HUDEP-2 (cell line): ENCODE data around the gene PIK3C2G.

Source experiments
- DNase-seq, 76 experiments: peaks; one replicate each; lab custom pipeline; 2025; ENCODE audit not compliant: unreplicated experiment in 76 of 76; lab: John Stamatoyannopoulos, UW

PIK3C2G gene

DNA sequence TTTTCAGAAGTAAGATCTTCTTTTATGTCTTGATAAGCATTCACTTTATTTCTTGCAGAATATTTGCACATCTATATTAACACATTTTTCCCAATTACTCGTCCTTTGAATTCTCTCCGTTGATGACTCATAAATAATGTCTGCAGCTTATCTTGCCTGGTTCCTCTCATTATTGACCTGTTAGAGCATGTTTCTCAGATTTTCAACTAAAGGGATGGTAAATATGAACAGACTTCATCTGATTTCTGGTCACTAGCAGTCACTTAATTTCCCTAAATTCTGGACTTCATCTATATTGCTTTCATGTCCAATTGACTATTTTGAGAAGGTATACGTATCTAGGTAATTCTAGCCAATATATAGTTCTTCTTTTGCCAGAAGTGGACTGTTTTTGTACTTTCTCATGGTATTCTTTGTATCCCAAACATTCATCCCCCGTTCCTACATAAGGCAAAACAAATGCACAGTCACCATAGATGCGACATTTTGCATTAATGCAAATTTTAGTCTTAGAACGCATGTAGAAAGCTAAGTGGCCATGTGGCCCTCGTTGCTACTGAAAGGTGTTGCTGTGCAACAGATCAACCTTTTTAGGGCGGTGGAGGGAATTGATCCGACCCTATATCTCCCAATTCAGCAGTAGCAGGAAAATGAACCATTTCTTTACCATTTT is 6.2 kb downstream of the PIK3C2G start:
- DNase-seq = no peak

DNA sequence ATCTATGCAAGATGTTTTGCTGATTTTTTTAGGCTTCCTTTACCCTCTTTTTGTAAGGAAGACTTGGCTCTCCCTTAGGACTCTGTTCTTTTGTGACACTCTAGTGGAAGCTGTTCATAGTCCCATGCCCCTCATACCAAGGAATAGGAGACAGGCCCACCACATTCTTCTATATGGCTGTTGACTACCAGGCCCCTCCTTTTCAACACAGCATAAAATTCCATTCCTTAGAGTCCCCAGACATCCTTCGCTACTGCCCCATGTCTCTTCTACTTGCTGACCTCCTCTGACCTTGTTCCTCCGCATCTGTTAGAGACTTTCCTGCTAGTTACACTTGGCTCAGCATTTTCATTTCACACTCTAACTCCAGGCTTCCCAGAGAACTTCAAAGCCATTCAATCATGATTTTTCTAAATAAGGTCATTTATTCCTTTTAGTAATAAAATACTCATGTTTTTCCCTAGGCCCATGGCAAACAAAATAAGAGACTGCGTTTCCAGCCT is 9.7 kb downstream of the PIK3C2G start:
- DNase-seq = no peak

DNA sequence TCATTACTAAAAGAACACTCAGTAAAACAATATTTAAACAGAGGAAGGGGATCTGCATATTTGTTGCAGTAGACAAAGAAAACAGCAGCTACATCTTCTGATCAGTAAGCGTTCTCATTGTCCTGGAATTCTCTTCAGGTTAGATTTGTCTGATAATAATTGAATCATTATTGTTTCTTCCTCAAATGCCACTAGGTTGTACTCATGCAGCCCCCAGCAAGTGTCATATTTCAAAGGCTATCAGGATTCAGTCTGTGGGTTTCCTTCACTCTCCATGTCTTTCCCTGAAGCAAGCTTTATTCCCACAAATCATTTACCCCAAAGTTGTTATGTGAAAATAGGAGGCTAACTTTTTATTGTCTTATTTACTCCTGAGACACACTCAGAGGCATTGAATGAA is 14.7 kb downstream of the PIK3C2G start:
- DNase-seq = no peak

DNA sequence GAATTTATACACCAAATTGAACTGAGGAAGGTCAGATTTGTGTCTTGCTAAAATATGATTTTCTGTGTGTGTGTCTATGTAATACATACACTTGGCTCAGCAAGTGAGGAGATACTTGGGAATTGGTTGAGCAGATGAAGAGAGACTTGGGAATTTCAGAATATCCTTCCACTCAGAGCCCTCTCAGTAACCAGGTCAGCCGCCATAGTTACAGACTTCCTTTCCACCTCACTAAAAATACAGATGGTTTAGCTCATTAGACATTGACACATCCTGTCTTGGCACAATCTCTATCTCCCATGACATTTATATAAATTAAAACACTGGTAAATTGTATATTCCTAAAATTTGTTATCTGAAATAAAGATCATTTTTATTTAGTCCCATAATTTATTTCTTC is 15.9 kb downstream of the PIK3C2G start:
- DNase-seq = no peak

DNA sequence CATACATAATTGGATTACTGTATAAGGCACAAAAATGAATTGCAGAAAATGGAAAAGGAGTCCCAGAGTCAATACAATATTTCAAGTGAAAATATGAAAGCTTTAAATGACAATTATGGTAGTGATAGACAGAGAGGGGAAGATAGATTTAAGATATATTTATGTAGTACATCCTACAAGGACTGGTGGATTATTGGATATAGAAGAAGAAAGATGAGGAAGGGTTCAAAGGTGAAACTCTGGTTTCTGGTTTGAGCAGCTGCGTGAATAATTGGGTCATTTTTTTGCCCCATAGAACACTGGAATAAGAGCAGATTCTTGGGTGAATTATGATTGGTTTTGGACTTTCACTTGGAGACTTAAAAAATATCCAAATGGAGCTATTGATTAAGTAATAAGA is 19.4 kb downstream of the PIK3C2G start:
- no peak for DNase-seq

DNA sequence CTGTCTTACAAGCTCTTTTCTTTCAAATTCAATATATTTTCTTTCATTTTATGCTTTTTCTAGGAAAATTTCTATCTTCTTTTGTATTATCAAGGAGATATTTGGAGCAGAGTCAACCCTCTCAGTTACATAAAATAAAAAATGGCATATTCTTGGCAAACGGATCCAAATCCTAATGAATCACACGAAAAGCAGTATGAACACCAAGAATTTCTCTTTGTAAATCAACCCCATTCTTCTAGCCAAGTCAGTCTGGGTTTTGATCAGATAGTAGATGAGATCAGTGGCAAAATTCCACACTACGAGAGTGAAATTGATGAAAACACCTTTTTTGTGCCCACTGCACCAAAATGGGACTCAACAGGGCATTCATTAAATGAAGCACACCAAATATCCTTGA is 20.6 kb downstream of the PIK3C2G start:
- DNase-seq = no peak

DNA sequence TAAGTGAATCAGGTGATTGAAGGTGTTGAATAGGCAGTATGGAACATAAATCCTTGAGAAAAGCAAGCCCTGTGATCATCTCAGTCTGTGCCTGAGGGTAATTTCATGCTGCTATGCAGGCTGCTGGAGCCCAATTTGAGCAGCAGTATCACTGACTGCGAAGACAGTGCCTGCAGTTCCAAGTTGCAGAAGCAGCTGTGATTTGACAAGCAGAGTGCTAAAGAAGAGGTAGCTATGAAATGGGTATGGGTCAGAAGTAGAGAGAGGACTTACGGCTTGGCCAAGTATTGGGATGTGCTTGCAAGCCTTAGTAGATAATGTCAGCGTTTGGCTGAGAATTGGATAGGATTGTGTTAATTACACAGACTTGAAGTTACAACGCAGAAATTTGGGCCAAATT is 22.5 kb downstream of the PIK3C2G start:
- DNase-seq = no peak

DNA sequence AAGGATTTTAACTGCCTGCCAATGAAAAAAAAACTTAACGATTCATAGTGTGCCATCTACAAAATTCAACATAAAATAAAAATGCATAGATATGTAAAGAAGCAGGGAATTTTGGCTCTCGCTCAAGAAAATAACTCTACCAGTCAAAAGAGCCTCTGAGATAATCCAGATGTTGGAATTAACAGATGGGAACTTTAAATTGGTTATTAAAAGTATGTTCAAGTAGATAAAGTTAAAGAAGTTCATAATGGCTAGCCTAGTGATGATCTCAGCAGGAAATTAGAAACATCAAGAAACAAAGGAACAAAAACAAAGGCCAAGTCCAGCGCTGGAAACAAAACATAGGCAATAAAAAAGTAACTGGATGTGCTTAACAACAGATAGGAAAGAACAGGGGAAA is 23.1 kb downstream of the PIK3C2G start:
- DNase-seq = no peak

DNA sequence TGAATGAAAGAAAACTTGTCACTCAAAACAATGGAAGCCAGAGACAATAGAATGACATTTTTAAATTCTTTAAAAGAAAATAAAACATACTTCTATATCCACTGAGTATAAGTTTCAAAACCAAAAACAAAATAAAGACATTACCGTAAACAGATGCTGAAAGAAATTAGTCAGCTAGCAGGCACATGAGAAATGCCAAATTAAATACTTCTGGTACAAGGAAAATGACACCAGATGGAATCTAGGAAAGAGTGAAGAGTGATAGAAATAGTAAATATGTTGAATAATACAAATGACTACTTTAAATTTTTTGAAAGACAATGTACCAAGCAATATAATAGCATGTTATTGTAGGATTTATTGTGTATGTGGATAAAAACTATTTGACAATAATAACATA is 23.8 kb downstream of the PIK3C2G start:
- DNase-seq = no peak

DNA sequence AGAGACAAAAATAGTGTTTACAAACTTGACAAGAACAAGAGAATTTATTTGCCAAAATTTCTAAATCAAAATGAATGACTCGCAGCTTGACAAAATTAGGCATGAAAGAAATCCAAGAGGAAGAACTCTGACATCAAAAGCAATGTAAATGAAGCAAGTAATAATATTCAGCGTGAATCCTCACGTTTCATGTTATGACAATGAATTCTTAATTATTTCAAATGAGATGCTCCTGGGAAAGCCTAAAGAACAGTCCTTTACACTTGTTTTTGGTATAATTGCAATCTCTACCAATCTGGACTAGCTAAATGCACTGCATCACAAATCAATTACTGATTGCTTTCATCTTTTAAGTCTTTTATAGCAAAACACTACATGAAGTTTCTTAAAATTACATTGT is 29.1 kb downstream of the PIK3C2G start:
- DNase-seq = no peak

DNA sequence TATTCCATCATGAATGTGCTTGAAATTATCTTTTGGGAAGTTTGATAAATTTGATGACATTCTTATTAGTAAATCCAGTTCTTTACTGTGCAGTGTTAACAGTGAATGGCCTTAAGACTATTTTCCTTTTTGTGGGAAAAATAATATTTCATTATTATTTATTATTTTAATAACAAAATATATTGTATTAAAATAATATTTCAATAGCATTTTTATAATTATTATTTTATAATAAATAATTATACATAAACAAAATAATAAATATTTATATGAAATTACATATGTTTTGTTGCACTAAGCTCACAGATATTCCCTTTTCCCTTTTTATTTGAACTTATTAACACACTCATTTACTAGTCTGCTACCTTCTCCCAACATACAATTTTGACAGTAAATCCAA is 33.6 kb downstream of the PIK3C2G start:
- DNase-seq = no peak

DNA sequence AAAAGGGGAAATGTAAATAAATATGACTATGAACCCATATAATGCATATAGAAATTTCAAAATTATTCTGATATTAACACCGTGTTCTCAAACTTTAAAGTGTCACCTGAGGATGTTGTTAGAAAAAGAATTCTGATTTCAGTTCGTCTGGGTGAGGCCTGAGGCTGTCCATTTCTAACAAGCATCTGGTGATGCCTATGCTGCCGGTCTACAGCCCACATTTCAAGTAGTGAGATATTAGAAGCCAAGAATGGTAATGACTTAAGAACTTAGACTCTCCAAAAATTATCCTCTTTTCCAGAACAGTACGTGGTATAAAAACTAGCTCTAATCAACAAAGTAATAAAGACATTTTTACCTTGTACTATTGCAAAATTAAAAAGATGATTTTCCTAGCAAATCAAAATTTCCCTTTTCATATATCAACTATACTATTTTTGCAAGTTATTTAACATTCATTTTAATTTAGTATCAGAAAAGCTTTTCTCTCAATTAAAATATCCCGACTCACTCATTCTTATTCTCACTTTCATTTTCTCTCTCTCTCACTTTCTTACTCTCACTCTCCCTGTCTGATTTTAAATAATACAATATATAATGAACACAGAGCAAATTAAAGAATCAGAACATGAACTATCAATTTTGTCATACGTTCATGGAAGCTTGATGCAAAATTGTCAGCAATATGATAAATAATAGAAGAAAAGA is 35.0 kb downstream of the PIK3C2G start:
- no peak for DNase-seq

DNA sequence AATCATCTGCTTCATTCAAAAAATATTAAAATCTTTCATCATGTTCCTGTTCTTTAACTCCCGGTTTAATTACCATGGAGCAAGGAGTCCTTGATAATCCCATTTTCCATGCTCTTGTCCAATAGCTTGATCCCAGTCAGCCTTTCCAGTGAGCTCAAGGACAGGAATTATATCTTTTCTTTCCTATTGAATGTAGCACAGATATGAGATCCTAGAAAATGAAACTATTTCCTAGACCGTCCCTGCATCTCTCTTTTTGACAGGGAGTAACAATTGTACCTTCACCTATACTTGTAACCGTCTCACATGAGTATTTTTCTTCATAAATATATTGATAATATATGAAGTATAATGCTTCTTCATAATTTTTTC is 35.6 kb downstream of the PIK3C2G start:
- no peak for DNase-seq

DNA sequence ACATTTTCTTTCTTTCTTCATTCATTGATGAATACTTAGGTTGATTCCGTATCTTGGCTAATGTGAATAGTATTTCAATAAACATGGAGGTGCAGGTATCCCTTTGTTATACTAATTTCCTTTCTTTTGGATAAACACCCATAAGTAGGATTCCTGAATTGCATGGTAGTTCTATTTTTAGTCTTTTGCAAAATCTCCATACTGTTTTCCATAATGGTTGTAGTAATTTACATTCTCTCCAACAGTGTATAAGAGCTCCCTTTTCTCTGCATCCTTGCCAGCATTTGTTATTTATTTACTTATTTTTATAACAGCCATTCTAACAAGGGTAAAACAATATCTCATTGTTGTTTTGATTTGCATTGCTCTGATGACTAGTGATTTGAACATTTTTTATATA is 36.6 kb downstream of the PIK3C2G start:
- no peak for DNase-seq

DNA sequence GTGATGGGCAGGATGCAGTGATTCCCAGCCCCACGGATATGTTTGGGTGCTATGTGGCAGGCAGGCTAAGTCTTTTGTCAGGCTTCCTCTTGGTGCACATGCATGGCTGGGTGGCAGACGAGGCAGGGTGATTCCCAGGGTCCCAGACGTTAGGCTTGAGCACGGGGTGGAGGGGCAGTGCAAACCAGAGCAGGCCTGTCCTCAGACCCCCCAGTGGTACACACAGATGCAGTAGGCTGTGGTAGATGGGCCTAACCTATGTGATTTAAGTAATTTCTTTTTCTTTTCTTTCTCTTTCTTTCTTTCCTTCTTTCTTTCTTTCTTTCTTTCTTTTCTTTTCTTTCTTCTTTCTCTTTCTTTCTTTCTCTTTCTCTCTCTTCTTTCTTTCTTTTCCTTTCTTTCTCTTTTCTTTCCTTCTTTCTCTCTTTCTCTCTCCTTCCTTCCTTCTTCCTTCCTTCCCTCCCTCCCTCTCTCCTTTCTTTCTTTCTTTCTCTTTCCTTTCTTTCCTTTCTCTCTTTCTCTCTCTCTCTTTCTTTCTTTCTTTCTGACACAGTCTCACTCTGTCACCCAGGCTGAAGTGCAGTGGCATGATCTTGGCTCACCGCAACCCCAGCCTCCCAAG is 41.6 kb downstream of the PIK3C2G start:
- no peak for DNase-seq

DNA sequence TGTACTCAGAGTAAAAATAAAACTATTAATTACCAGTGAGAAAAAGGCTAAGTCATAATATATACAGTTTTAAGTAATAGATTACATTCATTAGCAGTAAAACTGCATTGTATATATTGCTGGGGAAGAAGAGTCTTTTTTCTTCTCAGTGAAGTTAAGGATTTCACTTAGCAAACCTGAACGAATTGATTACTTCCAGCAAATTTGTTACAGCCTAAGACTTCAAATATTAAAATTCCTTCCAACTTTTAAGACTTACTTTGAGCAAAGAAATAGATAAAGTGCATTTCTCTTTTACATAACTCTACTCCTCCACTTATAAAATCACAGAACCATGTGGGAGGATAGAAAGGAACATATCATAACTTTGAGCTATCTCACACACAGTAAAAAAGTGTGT is 43.3 kb downstream of the PIK3C2G start:
- no peak for DNase-seq

DNA sequence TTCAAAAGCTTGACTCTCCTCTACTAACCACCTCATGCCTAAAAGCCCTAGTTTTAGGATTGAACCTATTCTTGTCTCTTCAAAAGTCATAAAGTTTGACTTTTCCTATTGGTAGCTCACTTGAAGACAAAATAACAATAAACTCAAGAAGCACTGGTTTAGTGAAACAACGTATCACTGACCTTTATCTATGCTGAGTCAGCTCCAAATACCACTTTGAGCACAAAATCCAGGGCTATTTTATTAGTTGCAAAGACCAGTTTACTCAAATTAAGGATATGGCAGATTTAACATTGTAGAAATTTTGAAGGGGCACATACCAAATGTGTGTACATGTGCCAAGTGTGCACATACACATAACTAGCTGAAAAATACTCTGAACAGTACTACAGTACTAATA is 45.0 kb downstream of the PIK3C2G start:
- no peak for DNase-seq

DNA sequence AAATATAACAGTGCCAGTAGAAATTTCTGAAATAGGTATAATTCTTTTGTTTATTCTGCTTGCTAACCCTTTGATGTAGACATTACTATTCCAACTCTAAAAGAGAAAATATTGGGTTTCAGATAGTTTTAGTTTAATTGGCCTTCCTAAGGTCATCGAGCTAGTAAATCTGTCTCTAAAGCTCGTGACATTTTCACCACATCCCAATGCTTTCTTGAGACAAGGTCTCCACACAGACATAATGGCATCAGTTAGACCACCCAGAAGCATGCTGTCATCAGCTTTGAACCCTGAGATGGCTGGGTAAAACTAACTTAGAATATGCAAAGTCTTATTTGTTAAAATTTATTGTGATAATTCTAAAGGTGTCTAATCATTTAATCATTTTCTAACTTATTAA is 52.0 kb downstream of the PIK3C2G start:
- no peak for DNase-seq

DNA sequence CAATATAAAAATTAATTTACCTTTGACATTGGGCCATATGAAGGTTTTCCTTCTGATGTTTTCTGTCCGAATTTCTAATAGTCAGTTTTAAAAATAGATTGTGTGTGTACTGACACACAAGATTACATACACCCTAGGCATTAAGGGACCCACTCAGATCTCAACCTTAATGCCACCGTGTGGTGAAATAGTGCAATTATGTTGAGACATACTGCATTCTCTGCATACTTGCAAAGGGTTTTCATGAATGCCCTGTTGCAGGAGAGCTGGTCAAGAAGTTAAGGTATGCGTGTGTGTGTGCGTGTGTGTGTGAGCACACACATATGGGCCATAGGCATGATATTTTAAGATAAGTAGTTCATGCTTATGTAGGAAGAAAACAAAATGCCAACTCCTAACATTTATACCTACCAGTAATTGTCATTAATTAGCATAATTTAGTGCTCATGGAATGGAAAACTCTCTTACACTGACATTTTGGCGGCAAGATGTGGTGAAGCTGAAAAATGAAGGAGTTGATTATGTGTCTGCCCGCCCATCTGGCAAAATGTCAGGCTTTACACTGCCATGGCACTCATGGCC is 58.8 kb downstream of the PIK3C2G start:
- DNase-seq = peak in 14 of 76 experiments; percentile 0 to 44 (median 10)

DNA sequence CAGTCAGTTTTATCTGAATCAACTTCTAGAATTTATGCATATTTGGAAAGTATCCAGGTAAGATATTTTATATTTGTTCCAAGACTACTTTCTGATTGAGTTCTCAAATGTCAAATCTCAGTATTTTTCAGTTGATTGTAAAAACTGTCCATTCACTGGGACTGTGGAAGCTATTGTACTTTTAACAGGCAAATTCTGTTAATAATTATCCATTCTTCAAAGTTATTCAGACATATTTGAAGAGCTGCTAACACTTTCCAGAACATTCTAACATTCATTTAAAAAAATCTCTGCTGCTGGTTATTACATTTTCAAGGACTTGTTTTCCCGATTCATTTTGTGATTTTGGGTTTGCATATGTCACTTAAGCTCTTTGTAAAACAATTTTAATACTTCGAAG is 59.7 kb downstream of the PIK3C2G start:
- DNase-seq = no peak

DNA sequence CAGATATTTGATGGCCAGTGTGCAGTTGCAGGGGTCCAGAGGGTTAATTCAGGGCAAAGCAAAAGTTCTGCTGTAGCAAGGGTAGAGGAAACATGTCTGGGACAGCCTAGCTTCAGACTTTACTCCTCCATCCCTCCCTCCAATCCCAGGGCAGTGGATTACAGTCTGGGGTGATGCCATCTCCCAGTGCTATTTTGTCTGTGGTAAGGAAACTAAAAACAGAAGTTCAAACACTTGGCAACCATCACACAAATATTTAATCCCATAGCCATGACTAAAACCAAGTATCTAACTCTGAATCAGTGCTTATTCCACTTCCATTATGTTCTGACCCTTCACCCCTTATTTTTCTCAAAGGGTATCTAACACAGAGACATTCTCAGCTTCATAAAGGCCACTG is 61.8 kb downstream of the PIK3C2G start:
- no peak for DNase-seq

DNA sequence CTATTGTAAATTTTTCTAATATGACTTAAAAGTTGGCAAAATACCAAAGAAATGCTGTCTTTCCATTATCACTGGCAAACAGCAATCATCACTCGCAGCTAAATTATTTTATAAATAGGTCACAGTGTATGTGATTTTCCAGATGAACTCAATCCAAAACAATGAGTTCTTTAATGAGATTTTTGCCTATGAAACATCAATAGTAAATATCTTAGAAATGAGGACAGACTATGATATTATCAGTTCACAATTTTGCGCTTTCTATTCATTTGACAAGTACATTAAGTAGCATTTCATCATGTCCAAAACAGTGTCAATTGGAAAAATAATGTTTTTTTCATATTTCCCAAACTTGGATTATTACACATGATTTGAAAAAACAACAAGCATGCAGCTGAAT is 65.7 kb downstream of the PIK3C2G start:
- DNase-seq = no peak
